HCT116 (cell line): ENCODE data around the gene FBN3. TPM values are rescaled to one million over a fixed set of nuclear protein-coding genes. Genes with fewer than 3 reads are reported as not detected.
"Not testable (repeated sequence)": the region's sequence is repeated elsewhere in the genome, so short reads cannot be mapped to it uniquely, and the experiment has no call there.

Source experiments
- ATAC-seq: fragments of 200-7000 bp; cut with Tn5 transposase; 2 replicates; pipeline ENCODE4 v1.9.1; 2020; ENCODE audit warnings: mild to moderate bottlenecking, moderate library complexity
- BruUV-seq: library from RNA; stranded (reverse); fragments of 400-500 nt; replicated peaks from 2 replicates; lab custom pipeline; 2021; lab: Mats Ljungman, UMichigan
- CTCF ChIA-PET: fragments of 300-600 bp; sonication (Branson Sonifier 250); formaldehyde crosslinking; loops from one replicate; lab custom pipeline; 2021; ENCODE audit warnings: antibody characterized with exemption; lab: Charles Lee
- POLR2A ChIA-PET: fragments of 300-600, 350-600 bp; sonication (Branson Sonifier 250); formaldehyde crosslinking; loops from one replicate; lab custom pipeline; 2021; ENCODE audit warnings: antibody characterized with exemption; lab: Charles Lee
- RAD21 ChIA-PET, 2 experiments: fragments of 300-600 bp; sonication (Branson Sonifier 250); formaldehyde crosslinking; loops; one replicate each; lab custom pipeline; 2023; ENCODE audit warnings: low total read pairs in 2 of 2; ENCODE audit not compliant: uncharacterized antibody in 2 of 2, unreplicated experiment in 2 of 2, low non-redundant PET in 1 of 2; lab: Charles Lee
- DNase-seq: peaks from one replicate; pipeline ENCODE4 v3.0.0-alpha.2; 2010; ENCODE audit warnings: low read depth, low spot score
- H2AFZ ChIP-seq: fragments of 200-600 bp; shearing (Covaris generic), sonication (generic); 2 replicates; pipeline ENCODE4 v1.6.1; 2017; ENCODE audit warnings: low read depth, mixed run types, mixed read lengths, antibody characterized with exemption, low read length; ENCODE audit not compliant: poor library complexity, severe bottlenecking
- H3K27ac ChIP-seq: 2 replicates; pipeline ENCODE4 v1.5.1; 2012; ENCODE audit warnings: low read depth, low read length
- H3K27me3 ChIP-seq: fragments of 200-600 bp; sonication (generic); 2 replicates; pipeline ENCODE4 v1.6.1; 2016; ENCODE audit warnings: mixed run types, low read length, mixed read lengths; ENCODE audit not compliant: insufficient read depth
- H3K36me3 ChIP-seq, 2 experiments: fragments of 200-500 bp in 1 of 2; fragments of 200-600 bp in 1 of 2; sonication (Bioruptor generic) in 1 of 2; sonication (generic) in 1 of 2; 2 replicates each; pipeline versions ENCODE4 v1.5.1 to v1.6.1; 2014 to 2016; ENCODE audit warnings: low read length in 2 of 2, inconsistent platforms in 1 of 2, mixed read lengths in 1 of 2, mixed run types in 1 of 2; ENCODE audit not compliant: insufficient read depth in 2 of 2, control insufficient read depth in 1 of 2
- H3K4me1 ChIP-seq, 2 experiments: fragments of 200-600 bp in 1 of 2; sonication (generic) in 1 of 2; 2 replicates each; pipeline versions ENCODE4 v1.5.1 to v1.6.1; 2012 to 2017; ENCODE audit warnings: low read length in 2 of 2, inconsistent platforms in 1 of 2, mild to moderate bottlenecking in 1 of 2, mixed read lengths in 1 of 2, mixed run types in 1 of 2, moderate library complexity in 1 of 2; ENCODE audit not compliant: insufficient read depth in 2 of 2, control insufficient read depth in 1 of 2
- H3K4me2 ChIP-seq: fragments of 200-600 bp; sonication (generic); 2 replicates; pipeline ENCODE4 v1.6.1; 2017; ENCODE audit warnings: mixed run types, low read length, mixed read lengths
- H3K4me3 ChIP-seq, 2 experiments: fragments of 200-600 bp in 1 of 2; sonication (generic) in 1 of 2; replicated peaks in 1 of 2; 2 replicates each; pipeline ENCODE4 v1.5.1; 2011 to 2016; ENCODE audit warnings: low read length in 2 of 2, control low read depth in 1 of 2, low read depth in 1 of 2, mild to moderate bottlenecking in 1 of 2, mixed read lengths in 1 of 2, mixed run types in 1 of 2
- H3K79me2 ChIP-seq: fragments of 200-600 bp; sonication (generic); 2 replicates; pipeline ENCODE4 v1.6.1; 2017; ENCODE audit warnings: mild to moderate bottlenecking, mixed run types, low read length, moderate library complexity, mixed read lengths; ENCODE audit not compliant: insufficient read depth
- H3K9ac ChIP-seq: fragments of 200-600 bp; sonication (generic); 2 replicates; pipeline ENCODE4 v1.6.1; 2016; ENCODE audit warnings: low read length, mixed read lengths
- H3K9me2 ChIP-seq: fragments of 200-600 bp; sonication (generic), shearing (Covaris generic); 2 replicates; pipeline ENCODE4 v1.6.1; 2017; ENCODE audit warnings: mixed run types, mild to moderate bottlenecking, moderate library complexity; ENCODE audit not compliant: insufficient read depth
- H3K9me3 ChIP-seq, 2 experiments: fragments of 200-500 bp in 1 of 2; fragments of 200-600 bp in 1 of 2; sonication (Bioruptor generic) in 1 of 2; sonication (generic) in 1 of 2; 2 replicates each; pipeline ENCODE4 v1.6.1; 2014 to 2017; ENCODE audit warnings: low read length in 2 of 2, mixed read lengths in 2 of 2, inconsistent platforms in 1 of 2, low read depth in 1 of 2, mild to moderate bottlenecking in 1 of 2, mixed run types in 1 of 2, moderate library complexity in 1 of 2; ENCODE audit not compliant: control insufficient read depth in 1 of 2, insufficient read depth in 1 of 2
- H4K20me1 ChIP-seq: fragments of 200-600 bp; sonication (generic), shearing (Covaris generic); 2 replicates; pipeline ENCODE4 v1.6.1; 2017; ENCODE audit warnings: mixed run types, mild to moderate bottlenecking, moderate library complexity; ENCODE audit not compliant: insufficient read depth
- CEBPB ChIP-seq: IDR thresholded peaks from 2 replicates; pipeline ENCODE4 v1.6.1; 2012; ENCODE audit warnings: low read depth
- CTCF ChIP-seq, 3 experiments: fragments of 200-600 bp in 1 of 3; sonication (generic) in 1 of 3; IDR thresholded peaks in 2 of 3; conservative IDR thresholded peaks in 1 of 3; 2 replicates each; pipeline ENCODE4 v1.5.1; 2012 to 2017; ENCODE audit warnings: low read depth in 2 of 3, low read length in 2 of 3, antibody characterized with exemption in 1 of 3, borderline replicate concordance in 1 of 3, control low read depth in 1 of 3, mild to moderate bottlenecking in 1 of 3, mixed read lengths in 1 of 3, mixed run types in 1 of 3, moderate library complexity in 1 of 3; ENCODE audit not compliant: insufficient read depth in 1 of 3
- POLR2A ChIP-seq: IDR thresholded peaks from 2 replicates; pipeline ENCODE4 v1.7.0; 2011; ENCODE audit warnings: borderline replicate concordance; ENCODE audit not compliant: insufficient read depth, insufficient read length; ENCODE audit errors: extremely low read depth
- intact Hi-C: fragments of 100-400 bp; cut with micrococcal nuclease; formaldehyde crosslinking; loops from 2 replicates; pipeline ENCODE4 v1.10.0; 2022
- total RNA-seq: library from RNA; stranded (reverse); gene quantifications from one replicate; pipeline ENCODE4 v1.2.1, GENCODE V29; 2021; ENCODE audit not compliant: unreplicated experiment

The FBN3 gene
- total RNA-seq, 1 experiment from 2014 or later, result 6.6 TPM

- Histone ChIP-seq H3K9ac (no peak overlapping the region), H2AFZ (no peak overlapping the region), H3K4me3 (no peak overlapping the region), H3K27me3 (no peaks in the 10 kb centered on the region), H4K20me1 (no peaks in the 10 kb centered on the region), H3K36me3 (no peaks in the 10 kb centered on the region), H3K4me1 (peaks cover 10 to 11% of the 10 kb centered on the region in 2 experiments), H3K27ac (no peak overlapping the region), H3K79me2 (no peaks in the 10 kb centered on the region), H3K9me3 (no peaks in the 10 kb centered on the region), H3K9me2 (no peaks in the 10 kb centered on the region), H3K4me2 (no peak overlapping the region)
- ATAC-seq (no peak), DNase-seq (no peak)
- RAD21 ChIA-PET, result no interaction called here
- no TSS peak for BruUV-seq
- CTCF ChIA-PET, result no interaction called here
- POLR2A ChIA-PET, result no interaction called here
- intact Hi-C loops, result no loop called here
- no peak for TF ChIP-seq CTCF (IDR thresholded peaks at IDR 0.05 in 2 of 3, conservative IDR thresholded peaks at IDR 0.05 in 1 of 3; ENCODE audit: borderline replicate concordance in 1 of 3, insufficient read depth in 1 of 3, low read depth in 2 of 3, low read length in 2 of 3)
These were observed 14.4 kb upstream of the FBN3 start for GRCh38 chr19:8163759-8164158.

- Histone ChIP-seq H3K4me1 (peaks cover 10 to 11% of the 10 kb centered on the region in 2 experiments), H3K27ac (peak overlapping the region; percentile 60), H3K9me3 (no peaks in the 10 kb centered on the region), H3K9ac (no peak overlapping the region), H2AFZ (no peak overlapping the region), H3K9me2 (no peaks in the 10 kb centered on the region), H3K27me3 (no peaks in the 10 kb centered on the region), H3K79me2 (no peaks in the 10 kb centered on the region), H3K4me3 (no peak overlapping the region), H3K36me3 (no peaks in the 10 kb centered on the region), H4K20me1 (no peaks in the 10 kb centered on the region), H3K4me2 (peak overlapping the region; percentile 35; the same call in 1 of the 2 replicates)
- ChIA-PET RAD21 (no interaction called here), POLR2A (interaction anchor here (0.6 kb wide), 1 partner anchor 12 kb away, joined by 3 read pairs; no protein-coding TSS in a partner anchor), CTCF (no interaction called here)
- peak; percentile 87 for ATAC-seq
- intact Hi-C loops, result no loop called here
- BruUV-seq, result no TSS peak
- TF ChIP-seq POLR2A (peak; percentile 90), CEBPB (no peak)
- DNase-seq, result peak; percentile 48
These were observed 11.8 kb upstream of the FBN3 start for GRCh38 chr19:8161135-8161646.

- intact Hi-C loops, result loop anchor here (5.0 to 10.0 kb wide), 3 partner anchors 155 to 217 kb away; partner anchors contain the start of genes ELAVL1 and TIMM44
- H3K9ac ChIP-seq, H3K27me3 ChIP-seq, BruUV-seq, H3K4me3 ChIP-seq, H3K79me2 ChIP-seq, H2AFZ ChIP-seq, ATAC-seq, POLR2A ChIA-PET, H3K9me3 ChIP-seq, H3K36me3 ChIP-seq, H3K27ac ChIP-seq, H3K9me2 ChIP-seq, H4K20me1 ChIP-seq, DNase-seq, H3K4me2 ChIP-seq: not testable (repeated sequence)
- ChIA-PET RAD21 (interaction anchor here in 1 of 2 experiments (1.2 kb wide), 1 partner anchor 9 kb away, joined by 4 read pairs; no protein-coding TSS in a partner anchor), CTCF (interaction anchor here (0.6 to 1.0 kb wide), 2 partner anchors 41 to 216 kb away, joined by 3 to 10 read pairs; partner anchors contain the start of gene TIMM44)
- H3K4me1 ChIP-seq, result peaks cover 22% of the 10 kb centered on the region in 2 experiments
These were observed 9.9 kb upstream of the FBN3 start for GRCh38 chr19:8159322-8159721.
